Ishikawa (cell line): Measurements from ENCODE around the gene S1PR2.

Experiments
- CEBPB ChIP-seq: IDR thresholded peaks from 2 replicates; pipeline ENCODE4 v1.6.1; 2012
- CREB1 ChIP-seq: IDR thresholded peaks from 2 replicates; pipeline ENCODE4 v1.6.1; 2012; ENCODE audit warnings: low read depth
- EGR1 ChIP-seq: IDR thresholded peaks from 2 replicates; pipeline ENCODE4 v1.6.1; 2012
- EP300 ChIP-seq: IDR thresholded peaks from 2 replicates; pipeline ENCODE4 v1.6.1; 2012; ENCODE audit warnings: borderline replicate concordance
- FOXM1 ChIP-seq: IDR thresholded peaks from 2 replicates; pipeline ENCODE4 v1.6.1; 2012; ENCODE audit warnings: low read depth, borderline replicate concordance
- MAX ChIP-seq: IDR thresholded peaks from 2 replicates; pipeline ENCODE4 v1.6.1; 2012
- NFIC ChIP-seq: IDR thresholded peaks from 2 replicates; pipeline ENCODE4 v1.6.1; 2012
- RAD21 ChIP-seq: IDR thresholded peaks from 2 replicates; pipeline ENCODE4 v1.6.1; 2012; ENCODE audit warnings: low read depth
- TAF1 ChIP-seq: IDR thresholded peaks from 2 replicates; pipeline ENCODE4 v1.6.1; 2012; ENCODE audit warnings: low read depth, mild to moderate bottlenecking
- TCF12 ChIP-seq: IDR thresholded peaks from 2 replicates; pipeline ENCODE4 v1.6.1; 2012; ENCODE audit warnings: low read depth
- TEAD4 ChIP-seq: IDR thresholded peaks from 2 replicates; pipeline ENCODE4 v1.6.1; 2012
- USF1 ChIP-seq: IDR thresholded peaks from 2 replicates; pipeline ENCODE4 v1.6.1; 2012
- YY1 ChIP-seq: IDR thresholded peaks from 2 replicates; pipeline ENCODE4 v1.6.1; 2012; ENCODE audit warnings: low read depth
- ZBTB7A ChIP-seq: IDR thresholded peaks from 2 replicates; pipeline ENCODE4 v1.6.1; 2012; ENCODE audit warnings: low read depth
- TF ChIP-seq, protein P1 (sequence below): IDR thresholded peaks from 2 replicates; pipeline ENCODE4 v1.6.1; 2012; ENCODE audit warnings: low read depth, mild to moderate bottlenecking

Gene S1PR2

DNA sequence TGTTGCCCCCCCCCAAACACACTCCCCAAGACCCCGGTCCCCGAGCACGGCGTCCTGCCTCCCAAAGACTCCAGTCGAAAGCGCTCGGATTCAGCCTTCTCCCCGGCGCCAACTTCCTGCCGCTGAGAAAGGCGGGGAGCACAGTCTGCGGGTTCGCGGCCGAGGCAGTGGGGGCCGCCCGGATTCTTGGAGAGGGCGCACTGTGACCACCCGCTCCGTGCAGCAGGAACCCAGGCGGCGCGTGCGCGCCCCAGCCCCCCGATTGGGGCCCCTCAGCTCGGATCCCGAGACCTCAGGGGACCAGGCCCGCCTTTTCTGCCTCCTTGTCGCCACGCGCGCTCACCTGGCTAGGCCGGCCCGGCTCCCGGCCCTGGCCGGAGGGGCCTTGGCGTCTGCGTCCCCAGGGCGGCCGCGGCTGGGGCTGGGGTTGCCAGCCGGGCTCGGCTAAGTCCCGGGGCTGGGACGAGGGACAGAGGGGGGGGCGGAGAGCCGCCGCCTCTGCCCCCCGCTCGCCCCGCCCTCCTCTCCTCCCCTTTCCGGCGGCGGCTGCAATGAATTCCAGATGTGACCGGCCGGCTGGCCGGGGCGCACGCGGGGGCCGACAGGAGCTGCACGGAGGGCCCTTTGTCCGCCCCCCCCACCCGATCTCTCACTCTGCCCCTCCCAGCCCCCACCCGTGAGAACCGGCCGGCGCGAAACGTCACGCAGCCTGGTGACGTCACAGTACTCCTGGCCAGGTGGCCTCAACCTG lies at the start of gene S1PR2:
S1PR2 (minus strand) TSS at position 471 of the 751 bp plus-strand sequence. CDS start 6,426 bp downstream, outside the sequence.
- TF ChIP-seq TEAD4: no peak
- TF ChIP-seq EGR1: 0 out of 2 replicates have a peak, but pooled peaks have one; percentile 17
- TF ChIP-seq RAD21: no peak
- peak; percentile 33 for TF ChIP-seq ZBTB7A
- peak; percentile 71 for TF ChIP-seq CREB1

DNA sequence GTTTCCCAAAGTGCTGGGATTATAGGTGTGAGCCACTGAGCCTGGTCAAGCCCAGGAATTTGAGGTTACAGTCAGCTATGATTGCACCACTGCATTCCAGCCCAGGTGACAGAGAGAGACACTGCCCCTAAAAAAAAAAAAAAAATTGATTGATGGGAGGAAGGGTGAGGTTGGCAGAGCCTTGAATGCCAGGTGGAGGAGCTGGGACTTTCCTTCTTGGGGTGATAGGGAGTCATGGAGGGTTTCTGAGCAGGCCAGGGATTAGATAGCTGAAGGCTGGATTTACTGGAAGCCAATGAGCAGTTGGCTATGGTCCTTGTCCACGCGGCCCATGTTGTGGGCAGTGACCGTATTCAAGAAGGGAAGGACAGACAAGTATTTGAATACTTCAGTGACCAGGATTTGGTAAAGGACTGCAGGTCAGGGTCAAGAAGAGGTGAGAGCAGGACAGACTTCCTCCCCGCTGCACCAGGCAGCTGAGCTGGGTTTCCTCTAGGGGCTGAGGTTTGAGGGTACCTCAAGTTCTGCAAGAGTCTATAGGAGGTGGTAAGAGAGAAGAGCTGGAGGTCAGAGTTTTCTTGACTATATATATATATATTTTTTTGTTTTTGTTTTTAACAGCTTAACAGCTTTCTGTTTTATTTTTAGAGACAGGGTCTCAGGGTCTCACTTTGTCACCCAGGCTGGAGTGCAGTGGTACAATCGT lies 48.8 kb upstream of the S1PR2 start:
- TF ChIP-seq USF1: no peak
- no peak for TF ChIP-seq NFIC
- TF ChIP-seq ZBTB7A: no peak
- TF ChIP-seq TCF12: no peak

DNA sequence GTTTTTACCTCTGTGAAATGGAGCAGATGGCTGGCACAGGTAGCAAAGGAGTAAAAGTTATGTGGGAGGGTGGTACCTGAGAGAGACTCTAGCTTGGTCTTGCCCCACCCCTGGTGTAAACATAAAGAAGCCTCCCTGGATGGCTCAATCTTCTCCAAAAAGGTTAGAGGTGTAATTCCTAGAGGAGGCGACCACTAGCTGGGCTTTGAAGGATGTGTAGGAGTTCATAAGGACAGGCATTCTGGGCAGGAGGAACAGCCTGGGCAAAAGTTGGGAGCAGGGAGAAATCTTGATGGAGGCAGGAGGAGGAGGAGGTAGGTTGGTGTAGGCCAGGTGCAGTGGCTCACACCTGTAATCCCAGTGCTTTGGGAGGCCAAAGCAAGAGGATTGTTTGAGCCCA lies 47.8 kb upstream of the S1PR2 start:
- no peak for TF ChIP-seq RAD21
- TF ChIP-seq NFIC: no peak
- no peak for TF ChIP-seq TCF12
- no peak for TF ChIP-seq TAF1
- TF ChIP-seq EP300: no peak
- no peak for TF ChIP-seq CEBPB
- TF ChIP-seq, protein P1, sequence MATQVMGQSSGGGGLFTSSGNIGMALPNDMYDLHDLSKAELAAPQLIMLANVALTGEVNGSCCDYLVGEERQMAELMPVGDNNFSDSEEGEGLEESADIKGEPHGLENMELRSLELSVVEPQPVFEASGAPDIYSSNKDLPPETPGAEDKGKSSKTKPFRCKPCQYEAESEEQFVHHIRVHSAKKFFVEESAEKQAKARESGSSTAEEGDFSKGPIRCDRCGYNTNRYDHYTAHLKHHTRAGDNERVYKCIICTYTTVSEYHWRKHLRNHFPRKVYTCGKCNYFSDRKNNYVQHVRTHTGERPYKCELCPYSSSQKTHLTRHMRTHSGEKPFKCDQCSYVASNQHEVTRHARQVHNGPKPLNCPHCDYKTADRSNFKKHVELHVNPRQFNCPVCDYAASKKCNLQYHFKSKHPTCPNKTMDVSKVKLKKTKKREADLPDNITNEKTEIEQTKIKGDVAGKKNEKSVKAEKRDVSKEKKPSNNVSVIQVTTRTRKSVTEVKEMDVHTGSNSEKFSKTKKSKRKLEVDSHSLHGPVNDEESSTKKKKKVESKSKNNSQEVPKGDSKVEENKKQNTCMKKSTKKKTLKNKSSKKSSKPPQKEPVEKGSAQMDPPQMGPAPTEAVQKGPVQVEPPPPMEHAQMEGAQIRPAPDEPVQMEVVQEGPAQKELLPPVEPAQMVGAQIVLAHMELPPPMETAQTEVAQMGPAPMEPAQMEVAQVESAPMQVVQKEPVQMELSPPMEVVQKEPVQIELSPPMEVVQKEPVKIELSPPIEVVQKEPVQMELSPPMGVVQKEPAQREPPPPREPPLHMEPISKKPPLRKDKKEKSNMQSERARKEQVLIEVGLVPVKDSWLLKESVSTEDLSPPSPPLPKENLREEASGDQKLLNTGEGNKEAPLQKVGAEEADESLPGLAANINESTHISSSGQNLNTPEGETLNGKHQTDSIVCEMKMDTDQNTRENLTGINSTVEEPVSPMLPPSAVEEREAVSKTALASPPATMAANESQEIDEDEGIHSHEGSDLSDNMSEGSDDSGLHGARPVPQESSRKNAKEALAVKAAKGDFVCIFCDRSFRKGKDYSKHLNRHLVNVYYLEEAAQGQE: no peak
- TF ChIP-seq EGR1: no peak
- TF ChIP-seq YY1: no peak
- no peak for TF ChIP-seq CREB1
- no peak for TF ChIP-seq USF1
- no peak for TF ChIP-seq ZBTB7A
- TF ChIP-seq FOXM1: no peak
- TF ChIP-seq MAX: no peak
- TF ChIP-seq TEAD4: no peak

DNA sequence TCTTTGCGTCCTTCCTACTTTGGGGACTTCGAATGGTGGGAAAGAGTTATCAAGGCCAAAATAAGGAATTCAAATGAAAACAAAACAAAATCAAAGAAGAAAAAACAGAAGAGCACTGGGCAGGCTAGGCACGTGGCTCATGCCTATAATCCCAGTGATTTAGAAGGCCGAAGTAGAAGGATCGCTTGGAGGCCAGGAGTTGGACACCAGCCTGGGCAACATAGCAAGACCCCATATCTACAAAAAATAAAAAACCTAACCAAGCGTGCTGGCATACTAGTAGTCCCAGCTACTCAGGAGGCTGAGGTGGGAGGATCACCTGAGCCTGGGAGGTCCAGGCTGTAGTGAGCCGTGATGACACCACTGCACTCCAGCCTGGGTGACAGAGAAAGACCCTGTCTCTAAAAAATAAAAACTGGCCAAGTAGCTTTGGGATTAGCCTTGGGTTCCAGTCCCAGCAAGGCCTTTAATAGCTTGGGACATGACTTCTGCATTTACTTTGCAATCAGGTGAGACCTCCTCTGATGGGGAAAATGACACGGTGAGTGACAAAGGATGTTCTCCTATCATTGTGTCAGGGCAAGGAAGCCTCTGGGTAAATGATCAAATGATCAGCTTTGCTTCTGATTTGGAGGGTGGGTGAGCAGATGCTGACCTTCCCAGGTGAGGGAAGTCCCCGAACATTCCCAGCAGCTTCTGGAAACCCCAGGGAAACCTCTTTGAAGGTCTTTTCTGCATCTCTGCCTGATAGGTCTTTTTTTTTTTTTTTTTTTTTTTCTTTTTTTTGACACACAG lies 46.9 kb upstream of the S1PR2 start:
- TF ChIP-seq EGR1: no peak
- TF ChIP-seq, protein P1: no peak
- no peak for TF ChIP-seq RAD21
- no peak for TF ChIP-seq TEAD4
- no peak for TF ChIP-seq FOXM1
- TF ChIP-seq USF1: no peak
- TF ChIP-seq CEBPB: no peak
- no peak for TF ChIP-seq YY1
- TF ChIP-seq MAX: no peak
- no peak for TF ChIP-seq CREB1
- no peak for TF ChIP-seq TAF1
- TF ChIP-seq ZBTB7A: no peak
- no peak for TF ChIP-seq TCF12

- TF ChIP-seq TEAD4 (no peak), YY1 (no peak), USF1 (no peak), CEBPB (no peak), ZBTB7A (no peak), CREB1 (no peak), EGR1 (no peak), TCF12 (no peak), NFIC (no peak), RAD21 (no peak), EP300 (no peak), FOXM1 (no peak), MAX (no peak), TAF1 (no peak)
- TF ChIP-seq, protein P1: no peak
Measured at GRCh38 chr19:10274589-10274988, 43.5 kb upstream of the S1PR2 start.
